HepG2 (cell line): ENCODE data around the gene THOC5. TPM values are rescaled to one million over a fixed set of nuclear protein-coding genes. Genes with fewer than 3 reads are reported as not detected.

ENCODE experiments used
- ATAC-seq: fragments of 200-7000 bp; cut with Tn5 transposase; 3 replicates; pipeline ENCODE4 v1.9.1; 2020; ENCODE audit warnings: mild to moderate bottlenecking, moderate library complexity
- BruUV-seq: library from RNA; stranded (reverse); fragments of 400-500 nt; replicated peaks from 2 replicates; lab custom pipeline; 2021; lab: Mats Ljungman, UMichigan
- CTCF ChIA-PET: fragments of 300-600 bp; formaldehyde crosslinking; extraction: SDS; loops from one replicate; lab custom pipeline; 2021; ENCODE audit warnings: low total read pairs, inconsistent platforms, low intra/inter-chr PET ratio; lab: Yijun Ruan, JAX
- POLR2A ChIA-PET: fragments of 350-600 bp; sonication (Branson Sonifier 250); formaldehyde crosslinking; loops from one replicate; lab custom pipeline; 2020; ENCODE audit warnings: antibody characterized with exemption, inconsistent platforms; lab: Yijun Ruan, JAX
- DNase-seq: peaks from one replicate; pipeline ENCODE4 v3.0.0-alpha.2; 2015; ENCODE audit warnings: low spot score
- FAIRE-seq: peaks from 3 replicates; lab custom pipeline; 2011; peaks lifted over from hg19 to GRCh38; lab: Jason Lieb, UNC
- H2AFZ ChIP-seq: one replicate; pipeline ENCODE4 v1.6.1; 2011; ENCODE audit warnings: low read length, inconsistent platforms
- H3K27ac ChIP-seq: fragments of 300-600 bp; 3 replicates; pipeline ENCODE4 v1.8.0; 2011; ENCODE audit warnings: mixed run types, mild to moderate bottlenecking, mixed read lengths, low read length, inconsistent platforms; ENCODE audit not compliant: insufficient read depth; ENCODE audit errors: extremely low read length
- H3K27me3 ChIP-seq, 2 experiments: fragments of 200-600 bp in 1 of 2; 2 replicates in 1 of 2; 3 replicates in 1 of 2; pipeline versions ENCODE4 v1.6.0 to v1.8.0; 2011; ENCODE audit warnings: low read length in 2 of 2, mild to moderate bottlenecking in 2 of 2, moderate library complexity in 2 of 2, inconsistent platforms in 1 of 2; ENCODE audit not compliant: insufficient read depth in 2 of 2, control insufficient read depth in 1 of 2
- H3K36me3 ChIP-seq, 2 experiments: fragments of 200-600 bp in 1 of 2; replicated peaks in 1 of 2; 2 replicates in 1 of 2; 3 replicates in 1 of 2; pipeline versions ENCODE4 v1.5.1 to v1.8.0; 2011; ENCODE audit warnings: low read length in 2 of 2, inconsistent platforms in 1 of 2; ENCODE audit not compliant: insufficient read depth in 2 of 2, control insufficient read depth in 1 of 2
- H3K4me1 ChIP-seq: 2 replicates; pipeline ENCODE4 v1.5.1; 2012; ENCODE audit warnings: low read length, inconsistent platforms; ENCODE audit not compliant: insufficient read depth
- H3K4me2 ChIP-seq: 2 replicates; pipeline ENCODE4 v1.6.0; 2011; ENCODE audit warnings: low read depth, low read length, inconsistent platforms
- H3K4me3 ChIP-seq, 3 experiments: fragments of 200-600 bp in 1 of 3; sonication (generic), shearing (Covaris generic) in 1 of 3; replicated peaks in 1 of 3; 2 replicates each; pipeline ENCODE4 v1.5.1; 2011 to 2016; ENCODE audit warnings: low read length in 3 of 3, inconsistent platforms in 2 of 3, low read depth in 2 of 3, mild to moderate bottlenecking in 2 of 3, control low read depth in 1 of 3, mixed read lengths in 1 of 3; ENCODE audit not compliant: insufficient read depth in 1 of 3
- H3K79me2 ChIP-seq: one replicate; pipeline ENCODE4 v1.6.1; 2011; ENCODE audit warnings: low read length, inconsistent platforms; ENCODE audit not compliant: insufficient read depth
- H3K9ac ChIP-seq: 2 replicates; pipeline ENCODE4 v1.6.0; 2011; ENCODE audit warnings: mild to moderate bottlenecking, low read depth, low read length, inconsistent platforms; ENCODE audit not compliant: insufficient read depth
- H3K9me3 ChIP-seq: 2 replicates; pipeline ENCODE4 v1.5.1; 2012; ENCODE audit warnings: mild to moderate bottlenecking, low read length
- H4K20me1 ChIP-seq: 2 replicates; pipeline ENCODE4 v1.6.0; 2011; ENCODE audit warnings: inconsistent platforms, mild to moderate bottlenecking, low read length, moderate library complexity; ENCODE audit not compliant: insufficient read depth
- ATF2 ChIP-seq: sonication (generic); formaldehyde crosslinking; IDR thresholded peaks from 2 replicates; pipeline ENCODE4 v1.4.0; 2020; ENCODE audit warnings: missing genetic modification reagents
- CERS6 ChIP-seq: sonication (generic); formaldehyde crosslinking; IDR thresholded peaks from 2 replicates; pipeline ENCODE4 v1.5.0; 2020; ENCODE audit warnings: missing genetic modification reagents
- CREBL2 ChIP-seq: sonication (generic); formaldehyde crosslinking; IDR thresholded peaks from 2 replicates; pipeline ENCODE4 v1.8.1; 2023; ENCODE audit warnings: missing genetic modification reagents, mild to moderate bottlenecking, borderline replicate concordance
- DZIP1 ChIP-seq: sonication (generic); formaldehyde crosslinking; IDR thresholded peaks from 2 replicates; pipeline ENCODE4 v1.5.0; 2020; ENCODE audit warnings: mild to moderate bottlenecking, missing genetic modification reagents
- ETS1 ChIP-seq: sonication (generic); formaldehyde crosslinking; IDR thresholded peaks from 2 replicates; pipeline ENCODE4 v1.4.0; 2020; ENCODE audit warnings: missing genetic modification reagents
- KAT8 ChIP-seq: IDR thresholded peaks from 2 replicates; pipeline ENCODE4 v1.6.1; 2016; ENCODE audit warnings: missing genetic modification reagents, missing compliant biosample characterization
- KMT2A ChIP-seq: sonication (generic); formaldehyde crosslinking; IDR thresholded peaks from 2 replicates; pipeline ENCODE4 v1.4.0; 2020; ENCODE audit warnings: missing genetic modification reagents
- MAFG ChIP-seq: sonication (generic); formaldehyde crosslinking; IDR thresholded peaks from 2 replicates; pipeline ENCODE4 v1.5.1; 2020; ENCODE audit warnings: mild to moderate bottlenecking, missing genetic modification reagents
- MXD4 ChIP-seq: IDR thresholded peaks from 2 replicates; pipeline ENCODE4 v1.6.1; 2016; ENCODE audit warnings: mild to moderate bottlenecking, missing biosample characterization, missing genetic modification reagents
- NCOA5 ChIP-seq: sonication (generic); formaldehyde crosslinking; IDR thresholded peaks from 2 replicates; pipeline ENCODE4 v1.4.0; 2020; ENCODE audit warnings: missing genetic modification reagents
- PAX8 ChIP-seq: sonication (generic); formaldehyde crosslinking; IDR thresholded peaks from 2 replicates; pipeline ENCODE4 v1.8.0; 2022; ENCODE audit warnings: mild to moderate bottlenecking, missing genetic modification reagents, borderline replicate concordance
- POLR2AphosphoS5 ChIP-seq: IDR thresholded peaks from 2 replicates; pipeline ENCODE4 v1.6.1; 2012; ENCODE audit warnings: low read depth, low read length
- SIX1 ChIP-seq: sonication (generic); formaldehyde crosslinking; IDR thresholded peaks from 2 replicates; pipeline ENCODE4 v1.4.0; 2020; ENCODE audit warnings: missing genetic modification reagents, borderline replicate concordance
- TOE1 ChIP-seq: sonication (generic); formaldehyde crosslinking; IDR thresholded peaks from 2 replicates; pipeline ENCODE4 v1.4.0; 2020; ENCODE audit warnings: mild to moderate bottlenecking, missing genetic modification reagents
- ZBTB3 ChIP-seq: sonication (generic); formaldehyde crosslinking; IDR thresholded peaks from 2 replicates; pipeline ENCODE4 v1.4.0; 2020; ENCODE audit warnings: low read depth, mild to moderate bottlenecking, moderate library complexity, missing genetic modification reagents, borderline replicate concordance
- ZNF441 ChIP-seq: sonication (generic); formaldehyde crosslinking; IDR thresholded peaks from 2 replicates; pipeline ENCODE4 v1.7.0; 2021; ENCODE audit warnings: missing genetic modification reagents, borderline replicate concordance
- ZNF709 ChIP-seq: sonication (generic); formaldehyde crosslinking; IDR thresholded peaks from 2 replicates; pipeline ENCODE4 v1.5.0; 2020; ENCODE audit warnings: mild to moderate bottlenecking, missing genetic modification reagents
- ZNF816 ChIP-seq: sonication (generic); formaldehyde crosslinking; IDR thresholded peaks from 2 replicates; pipeline ENCODE4 v1.8.0; 2022; ENCODE audit warnings: missing genetic modification reagents, mild to moderate bottlenecking, borderline replicate concordance
- ZNF83 ChIP-seq: sonication (generic); formaldehyde crosslinking; IDR thresholded peaks from 2 replicates; pipeline ENCODE4 v1.4.0; 2020; ENCODE audit warnings: missing genetic modification reagents, mild to moderate bottlenecking, borderline replicate concordance
- WGBS: methylation state at CpG from one replicate; pipeline ENCODE4 v1.1.6; 2017; ENCODE audit warnings: low lambda C conversion rate; 5-methylcytosine and 5-hydroxymethylcytosine counted together
- in situ Hi-C: cut with HindIII; loops from 2 replicates; pipeline ENCODE4 v1.10.0; 2017; ENCODE audit warnings: low pct_unique_long_range_greater_than_20kb; ENCODE audit not compliant: extremely low pct_ligation_motif_present
- intact Hi-C: fragments of 100-400 bp; cut with micrococcal nuclease; formaldehyde crosslinking; loops from one replicate; pipeline ENCODE4 v1.10.0; 2022; ENCODE audit not compliant: unreplicated experiment
- polyA plus RNA-seq, 8 experiments: library from polyadenylated mRNA; depleted of rRNA in 3 of 8; stranded (reverse) in 7 of 8; unstranded in 1 of 8; fragments of >200 nt; fragmentation: Illumina TruSeq in 4 of 8; extraction: Trizol in 4 of 8; gene quantifications; 2 replicates each; pipeline versions ENCODE4 v1.2.1 to v1.2.3, GENCODE V29; 2011 to 2016; ENCODE audit warnings: low read depth in 4 of 8, missing spikeins in 1 of 8, mixed read lengths in 1 of 8; ENCODE audit not compliant: insufficient read depth in 1 of 8
- total RNA-seq, 5 experiments: library from RNA; depleted of rRNA; stranded (reverse); fragments of >200 nt; fragmentation: Illumina TruSeq; extraction: Trizol; gene quantifications; 2 replicates each; pipeline ENCODE4 v1.2.3, GENCODE V29; 2016; ENCODE audit warnings: low read depth in 1 of 5

The THOC5 gene
- total and polyA plus RNA-seq, 2 of the 13 experiments (the other 11 are each of a cell fraction or from before 2014, with no cell fraction given), result 45.8 to 46.7 TPM

- Histone ChIP-seq H3K4me3 (no peak overlapping the region), H3K9ac (no peak overlapping the region), H4K20me1 (no peaks in the 10 kb centered on the region), H3K9me3 (no peaks in the 10 kb centered on the region), H3K27me3 (no peaks in the 10 kb centered on the region), H3K4me2 (no peak overlapping the region), H2AFZ (no peak overlapping the region), H3K36me3 (peaks cover 26 to 75% of the 10 kb centered on the region in 2 experiments; a peak in 4 of 5 replicates), H3K27ac (no peak overlapping the region), H3K79me2 (no peaks in the 10 kb centered on the region), H3K4me1 (peaks cover 5% of the 10 kb centered on the region)
- intact Hi-C loops (no loop called here), in situ Hi-C loops (no loop called here)
- ATAC-seq (no peak), FAIRE-seq (no peak), DNase-seq (no peak)
- no TSS peak for BruUV-seq
- ChIA-PET POLR2A (interaction anchor here (3.0 kb wide), 1 partner anchor 12 kb away, joined by 16 read pairs; the partner anchor contains the start of gene THOC5), CTCF (no interaction called here)
- TF ChIP-seq POLR2AphosphoS5 (no peak), TOE1 (CRISPR knock-in tag) (no peak), SIX1 (CRISPR knock-in tag) (no peak), MXD4 (no peak), ATF2 (CRISPR knock-in tag) (no peak), NCOA5 (CRISPR knock-in tag) (no peak), ZNF709 (no peak), MAFG (CRISPR knock-in tag) (no peak), ZNF441 (CRISPR knock-in tag) (no peak), DZIP1 (no peak), CREBL2 (CRISPR knock-in tag) (no peak), ETS1 (CRISPR knock-in tag) (no peak), PAX8 (CRISPR knock-in tag) (no peak), ZNF83 (CRISPR knock-in tag) (no peak), KAT8 (no peak), ZNF816 (CRISPR knock-in tag) (no peak), KMT2A (no peak), CERS6 (no peak), ZBTB3 (CRISPR knock-in tag) (no peak)
- 91% methylated on average over 1 of the region's 1 CpG for WGBS
Observed at GRCh38 chr22:29541845-29542244, 11.7 kb downstream of the THOC5 start.
